Activated T-cell treated with anti-CD3 and anti-CD28 coated beads for 1 hour (primary cell): ENCODE measurements around the gene CTRB1.
"Not testable (repeated sequence)": the region's sequence is repeated elsewhere in the genome, so short reads cannot be mapped to it uniquely, and the experiment has no call there.

Experiments used
- DNase-seq: peaks from one replicate; pipeline ENCODE4 v3.0.0-alpha.2; 2020; ENCODE audit warnings: low read depth

CTRB1 gene

DNA sequence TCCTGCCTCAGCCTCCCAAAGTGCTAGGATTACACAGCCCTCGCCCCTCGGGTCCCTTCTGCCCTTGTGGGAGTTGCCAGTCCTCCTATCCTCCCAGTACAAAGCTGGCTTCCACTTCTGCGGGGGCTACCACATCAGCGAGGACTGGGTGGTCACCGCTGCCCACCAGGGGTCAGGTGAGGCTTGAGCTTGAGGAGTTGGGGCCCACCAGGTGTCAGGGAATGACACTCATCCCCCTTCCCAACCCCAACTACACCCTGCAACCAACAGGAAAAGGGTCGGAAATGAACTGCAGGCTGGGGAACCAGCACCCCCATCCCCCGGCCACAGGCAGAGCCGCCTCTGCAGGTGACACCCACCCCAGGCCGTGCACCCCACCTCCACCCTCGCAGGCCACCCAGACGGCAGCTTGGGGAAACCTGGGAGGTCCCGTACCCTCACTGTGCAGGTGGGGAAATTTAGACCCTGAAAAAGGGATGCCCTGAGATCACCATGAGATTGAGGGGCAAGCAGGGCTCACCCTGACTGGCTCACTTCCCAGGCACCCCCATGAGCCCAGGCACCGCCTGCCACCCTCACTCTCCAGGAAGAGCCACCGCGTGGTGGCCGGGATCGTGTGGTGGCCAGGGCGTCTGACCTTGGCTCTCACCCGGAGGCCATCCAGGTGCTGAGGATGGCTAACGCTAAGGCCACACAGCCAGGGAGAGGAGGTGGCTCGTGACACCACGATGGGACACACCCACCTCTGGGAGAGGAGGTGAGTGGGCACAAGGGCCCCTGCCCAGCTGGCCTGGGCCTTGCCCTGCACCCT lies 8.0 kb downstream of the CTRB1 start:
- DNase-seq, result no peak

DNA sequence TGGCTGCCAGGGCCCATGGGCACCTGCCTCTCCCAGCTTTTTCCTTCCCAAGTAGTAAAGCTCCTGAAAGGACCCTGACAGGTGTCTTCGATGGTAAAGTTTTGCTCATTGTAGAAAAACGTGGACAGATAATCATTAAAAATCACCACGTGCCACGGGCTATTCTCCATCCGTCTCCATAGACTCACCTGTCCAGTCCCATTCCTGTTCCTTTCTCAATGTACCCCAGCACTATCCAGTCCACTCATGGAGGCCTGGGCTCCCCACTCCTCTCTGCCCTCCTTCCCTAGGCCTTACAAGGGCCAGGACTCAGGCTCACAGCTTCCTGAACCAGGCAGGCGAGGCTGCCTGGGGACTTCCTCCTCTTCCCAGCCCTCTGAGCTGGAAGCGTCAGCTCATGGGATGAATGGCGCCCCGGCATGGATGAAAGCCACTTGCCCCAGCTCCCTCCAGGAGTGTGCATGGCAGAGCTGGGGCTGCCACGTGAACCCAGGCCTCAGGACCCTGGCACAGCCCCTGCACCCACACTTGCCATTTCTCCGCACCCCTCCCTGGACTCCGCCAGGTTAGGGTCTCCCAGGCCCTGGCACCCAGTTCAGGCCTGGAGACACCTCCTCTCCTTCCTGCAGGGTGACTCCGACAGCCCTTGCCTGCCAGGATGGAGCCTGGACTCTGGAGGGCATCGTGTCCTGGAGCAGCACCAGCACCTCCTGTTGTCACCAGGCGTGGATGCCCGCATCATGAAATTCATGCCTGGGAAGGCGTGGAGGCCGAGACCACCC lies 8.8 kb downstream of the CTRB1 start:
- DNase-seq, result no peak

DNA sequence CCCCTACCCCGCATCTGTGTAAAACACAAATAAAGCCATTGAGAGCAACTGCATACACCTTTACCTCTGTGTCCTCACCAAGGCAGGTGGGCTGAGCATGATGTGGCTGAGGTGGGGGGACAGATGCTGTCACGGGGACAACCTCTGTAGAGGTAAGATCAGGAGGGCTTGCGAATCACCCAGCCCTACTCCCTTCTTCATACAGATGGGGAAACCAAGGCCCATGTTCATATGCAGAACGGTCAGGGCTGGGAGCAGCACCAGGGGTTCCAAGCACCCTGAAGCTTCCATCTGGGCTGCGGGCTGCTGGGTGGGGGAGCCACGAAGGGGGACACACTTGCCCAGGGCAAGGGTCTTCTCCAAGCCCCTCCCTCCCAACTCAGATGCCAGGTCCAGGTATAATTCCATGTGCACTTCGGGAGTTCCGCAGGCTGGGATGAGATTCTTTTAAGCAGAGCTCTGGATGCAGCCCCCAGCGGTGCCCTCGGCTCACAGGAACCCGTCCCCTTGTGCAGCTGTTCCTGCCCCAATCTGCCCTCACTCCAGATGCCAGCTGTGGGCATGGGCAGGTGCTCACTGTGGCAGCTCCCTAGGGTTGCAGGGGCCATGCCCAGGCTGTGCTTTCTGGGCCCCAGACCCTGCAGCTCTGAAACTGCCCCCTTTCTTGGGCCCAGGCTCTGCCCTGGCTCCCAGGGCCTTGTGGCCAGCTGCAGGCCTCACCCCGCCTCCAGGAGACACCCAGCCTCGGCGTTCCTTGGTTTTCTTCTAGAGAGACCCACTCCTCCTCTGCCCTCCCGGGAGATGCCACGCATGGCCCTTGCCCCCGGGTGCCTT lies 9.6 kb downstream of the CTRB1 start:
- no peak for DNase-seq

DNA sequence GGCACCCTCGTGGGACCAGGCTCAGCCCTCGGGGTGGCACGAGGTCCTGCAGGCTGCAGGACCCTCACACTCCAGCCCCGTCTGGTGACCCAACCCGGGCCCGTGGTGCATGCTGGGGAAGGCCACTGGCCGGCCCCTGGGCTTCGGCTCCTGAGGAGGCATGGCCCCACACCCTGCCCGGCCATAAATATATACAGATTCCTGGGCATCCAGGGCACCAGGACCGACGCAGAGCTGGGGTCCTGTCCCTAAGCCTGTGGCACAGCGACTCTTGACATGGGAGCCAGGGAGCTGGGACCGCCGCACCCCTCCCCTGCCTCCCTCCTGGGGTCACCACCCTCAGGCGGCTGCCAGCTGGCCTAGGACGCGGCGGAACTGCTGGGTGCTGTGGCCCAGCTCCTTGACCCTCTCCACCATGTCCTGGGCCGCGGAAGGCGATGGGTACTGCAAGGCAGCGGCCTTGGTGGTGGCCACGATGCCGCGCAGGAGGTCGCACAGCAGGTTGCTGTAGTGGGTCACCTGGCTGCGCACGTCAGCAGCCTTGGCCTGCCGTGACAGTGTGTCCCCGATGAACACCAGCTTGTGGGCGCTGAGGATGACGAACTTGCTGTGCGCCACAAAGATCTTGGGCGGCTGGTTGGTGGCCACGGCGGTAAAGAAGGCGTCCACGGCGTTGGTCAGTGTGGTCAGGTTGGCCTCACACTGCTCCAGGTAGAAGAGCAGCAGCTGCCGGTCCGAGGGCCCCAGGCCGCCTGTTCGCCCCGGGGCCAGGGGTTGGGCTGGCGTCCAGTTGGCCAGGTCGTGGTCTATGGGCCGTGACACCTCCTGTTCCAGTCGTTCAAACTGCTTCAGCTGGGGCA lies 10.6 kb downstream of the CTRB1 start:
- no peak for DNase-seq

DNA sequence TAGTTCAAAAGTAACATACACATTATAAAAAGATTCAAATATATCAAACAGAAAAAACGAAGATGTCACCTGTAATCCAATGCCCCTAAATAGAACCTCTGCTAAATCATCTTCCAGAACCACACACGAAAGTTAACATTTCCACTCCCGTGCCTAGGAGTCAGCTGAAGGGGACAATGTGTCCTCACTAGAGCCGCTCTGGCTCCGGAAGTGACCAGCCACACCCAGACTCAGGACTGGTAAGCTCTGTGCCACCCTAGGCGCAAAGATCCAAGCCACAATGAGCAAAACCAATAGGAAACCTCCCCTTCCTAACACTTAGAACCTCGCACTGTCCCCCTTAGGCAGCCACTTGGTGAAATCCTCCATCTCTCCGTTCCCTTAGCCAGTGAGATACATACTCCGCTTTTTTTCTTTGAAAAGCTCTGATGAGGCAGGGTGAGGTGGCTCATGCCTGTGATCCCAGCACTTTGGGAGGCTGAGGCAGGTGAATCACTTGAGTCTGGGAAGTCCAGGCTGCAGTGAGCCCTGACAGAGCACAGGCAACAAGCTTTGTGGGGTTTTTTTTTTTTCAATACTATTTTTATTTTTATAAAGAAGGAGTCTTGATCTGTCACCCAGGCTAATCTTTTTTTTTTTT lies 11.8 kb downstream of the CTRB1 start:
- DNase-seq, result no peak

DNA sequence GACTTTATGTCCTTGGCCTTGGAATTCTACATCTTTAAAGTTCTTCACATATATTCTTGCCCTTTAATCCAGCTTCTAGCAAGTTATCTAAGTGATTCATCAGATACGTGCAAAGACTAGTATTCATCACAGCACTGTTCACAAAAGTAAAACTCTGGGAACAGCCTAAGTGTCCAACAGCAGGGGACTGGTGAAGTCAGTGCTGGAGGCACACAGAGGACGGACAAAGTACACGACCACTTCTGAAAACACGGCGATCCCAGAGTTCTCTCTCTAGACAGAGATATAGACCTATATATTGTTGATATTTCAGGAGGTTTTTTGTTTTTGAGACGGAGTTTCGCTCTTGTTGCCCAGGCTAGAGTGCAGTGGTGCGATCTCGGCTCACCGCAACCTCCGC lies 12.8 kb downstream of the CTRB1 start:
- no peak for DNase-seq

DNA sequence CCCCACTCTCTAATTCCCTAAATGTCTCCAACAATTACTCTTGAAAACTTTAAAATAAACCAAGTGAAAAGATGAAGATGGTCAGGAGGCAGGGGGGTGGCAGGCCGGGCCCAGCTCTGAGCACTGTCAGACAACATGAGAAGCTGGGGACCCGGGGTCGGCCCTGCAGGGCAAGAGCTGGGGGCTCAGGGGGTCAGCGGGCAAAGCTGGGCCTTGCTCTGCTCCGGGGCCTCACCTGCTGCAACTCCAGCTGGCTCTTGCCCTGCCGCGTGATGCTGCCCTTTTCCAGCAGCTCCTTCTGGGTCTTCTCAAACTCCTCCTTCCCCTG lies 14.8 kb downstream of the CTRB1 start:
- no peak for DNase-seq

DNA sequence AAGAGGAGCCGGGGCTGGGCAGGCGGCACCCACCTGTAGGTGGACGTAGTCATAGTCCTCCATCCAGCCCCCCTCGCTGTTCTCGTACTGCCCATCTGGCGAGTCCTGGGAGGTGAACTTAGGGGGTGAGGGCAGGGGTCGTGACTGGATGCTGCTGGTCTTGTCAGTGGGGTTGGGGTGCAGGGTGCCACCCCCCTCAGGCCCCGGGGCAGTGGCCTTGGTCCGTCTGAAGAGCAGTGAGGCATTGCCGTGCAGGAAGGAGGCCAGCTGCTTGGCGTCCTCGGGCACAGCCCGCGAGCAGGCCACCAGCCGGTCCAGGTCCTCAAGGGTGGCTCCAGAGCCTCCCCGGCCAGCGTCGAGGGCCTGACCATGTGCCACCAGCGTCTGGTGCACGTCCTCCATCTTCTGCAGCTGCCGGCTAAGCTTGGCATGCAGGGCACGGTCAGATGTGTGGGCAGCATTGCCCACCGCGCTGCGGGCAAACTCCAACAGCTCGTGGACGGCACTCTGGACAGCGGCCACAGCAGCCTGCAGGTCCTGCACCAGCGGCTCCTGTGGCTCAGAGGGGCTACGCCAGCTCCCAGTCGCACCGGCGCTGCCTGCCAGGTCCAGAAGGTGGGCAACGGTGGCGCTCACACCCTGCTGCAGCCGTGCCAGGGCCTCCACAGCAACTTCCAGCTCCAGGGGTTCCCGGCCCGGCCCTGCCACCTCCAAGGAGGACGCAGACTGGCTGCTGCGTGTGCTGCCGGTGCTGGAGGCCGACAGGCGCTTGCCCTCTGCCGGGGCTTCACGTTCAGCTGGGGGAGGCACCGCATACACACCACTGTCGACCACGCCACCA lies 16.3 kb downstream of the CTRB1 start:
- no peak for DNase-seq

DNA sequence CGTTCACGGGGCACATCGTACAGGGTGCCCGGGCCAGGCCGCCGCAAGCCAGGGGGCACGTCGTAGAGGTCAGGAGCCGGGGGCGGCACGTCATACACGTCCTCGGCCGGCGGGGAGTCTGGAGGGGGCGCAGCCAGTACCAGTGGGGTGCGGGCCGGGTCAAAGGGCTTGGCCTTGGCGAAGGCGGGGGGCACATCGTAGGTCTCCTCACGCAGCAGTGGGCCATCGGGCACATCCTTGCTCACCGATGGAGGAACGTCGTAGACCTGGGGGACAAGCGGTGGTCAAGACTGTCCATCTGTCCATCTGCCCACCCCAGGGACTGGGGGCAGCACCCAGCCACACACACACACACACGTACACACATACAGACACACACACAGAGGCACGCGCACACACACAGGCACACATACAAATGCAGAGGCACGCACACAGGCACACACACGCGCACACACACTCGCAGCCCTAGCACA lies 17.0 kb downstream of the CTRB1 start:
- no peak for DNase-seq

DNA sequence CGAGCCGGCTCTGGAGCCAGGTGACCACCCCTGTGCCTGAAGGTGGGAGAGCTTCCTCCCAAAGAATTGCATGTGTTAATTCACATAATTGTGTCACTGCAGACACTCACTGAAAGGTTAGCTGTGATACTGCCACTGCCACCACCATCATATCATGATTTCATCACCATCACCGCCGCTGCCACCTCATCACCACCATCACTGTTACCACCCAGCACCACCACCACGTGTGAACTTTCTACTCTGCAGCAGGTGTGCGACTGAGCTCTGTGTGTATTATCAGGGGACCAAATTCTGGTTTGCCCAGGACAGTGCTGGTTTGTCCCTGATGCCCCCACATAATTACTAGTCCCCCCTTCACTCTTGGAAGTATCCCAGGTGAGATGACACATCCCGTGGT lies 17.4 kb downstream of the CTRB1 start:
- DNase-seq, result no peak

DNA sequence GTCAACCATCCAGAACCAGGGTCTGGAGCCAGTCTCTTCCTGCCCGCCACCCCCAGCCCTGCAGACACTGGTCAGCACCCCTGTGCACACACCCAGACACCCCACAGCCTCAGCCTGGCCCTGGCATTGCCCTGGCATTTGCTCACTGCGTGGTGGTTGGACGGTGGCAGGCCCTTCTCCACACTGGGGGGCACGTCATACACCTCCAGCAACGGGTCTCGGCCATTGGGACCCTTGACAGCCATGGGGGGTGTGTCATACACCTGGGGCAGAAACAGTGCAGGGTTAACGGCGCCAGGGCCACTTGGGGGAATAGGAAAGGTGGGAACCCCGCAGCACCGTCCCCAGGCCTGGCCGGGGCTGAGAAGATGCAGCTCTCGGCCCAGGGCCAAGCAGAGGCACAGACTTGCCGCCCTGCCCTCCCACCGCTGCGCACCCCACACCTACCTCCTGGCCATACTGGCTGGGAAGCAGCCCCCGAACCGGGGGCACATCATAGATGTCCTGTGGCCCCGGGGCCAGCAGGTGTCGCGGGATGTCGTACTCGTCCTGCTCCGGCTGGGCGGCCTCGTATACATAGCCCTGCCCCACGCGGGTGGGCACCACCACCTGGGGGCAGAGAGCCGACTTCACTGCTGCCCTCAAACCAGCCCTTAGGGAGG lies 18.1 kb downstream of the CTRB1 start:
- DNase-seq, result no peak

DNA sequence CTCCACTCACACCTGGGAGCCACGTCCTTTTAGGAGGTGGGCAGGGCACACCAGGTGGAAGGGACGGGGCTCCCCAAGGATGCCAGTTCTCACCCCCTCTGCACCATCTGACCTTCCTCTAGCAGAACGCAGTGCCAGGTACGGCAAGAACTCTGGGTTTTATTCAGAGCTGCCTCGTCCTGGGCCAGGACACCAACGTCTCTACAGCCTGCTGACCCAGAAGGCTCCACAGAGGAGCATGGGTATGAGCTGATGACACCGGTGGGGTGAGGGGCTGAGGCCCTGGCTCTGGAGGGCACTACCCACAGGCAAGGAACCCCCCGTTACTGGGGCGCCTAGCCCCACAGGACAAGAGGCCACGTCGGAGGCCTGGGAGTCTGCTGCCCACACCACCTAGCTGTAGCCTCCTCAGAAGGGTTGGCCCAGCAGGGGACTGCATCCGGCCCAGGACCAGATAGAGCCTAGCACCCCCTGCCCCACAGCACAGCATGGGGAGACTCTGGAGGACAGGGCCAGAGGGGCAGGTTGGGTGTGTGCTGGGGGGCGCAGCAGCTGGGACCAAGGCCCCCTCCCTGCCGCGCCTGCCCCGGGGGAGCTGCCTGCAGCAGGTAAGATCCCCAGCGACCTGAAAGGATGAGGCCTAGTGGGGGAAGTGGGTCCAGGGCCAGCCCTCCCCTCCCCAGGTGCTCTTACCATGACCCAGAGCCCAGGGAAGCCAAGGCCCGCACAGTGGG lies 18.8 kb downstream of the CTRB1 start:
- DNase-seq, result no peak

DNA sequence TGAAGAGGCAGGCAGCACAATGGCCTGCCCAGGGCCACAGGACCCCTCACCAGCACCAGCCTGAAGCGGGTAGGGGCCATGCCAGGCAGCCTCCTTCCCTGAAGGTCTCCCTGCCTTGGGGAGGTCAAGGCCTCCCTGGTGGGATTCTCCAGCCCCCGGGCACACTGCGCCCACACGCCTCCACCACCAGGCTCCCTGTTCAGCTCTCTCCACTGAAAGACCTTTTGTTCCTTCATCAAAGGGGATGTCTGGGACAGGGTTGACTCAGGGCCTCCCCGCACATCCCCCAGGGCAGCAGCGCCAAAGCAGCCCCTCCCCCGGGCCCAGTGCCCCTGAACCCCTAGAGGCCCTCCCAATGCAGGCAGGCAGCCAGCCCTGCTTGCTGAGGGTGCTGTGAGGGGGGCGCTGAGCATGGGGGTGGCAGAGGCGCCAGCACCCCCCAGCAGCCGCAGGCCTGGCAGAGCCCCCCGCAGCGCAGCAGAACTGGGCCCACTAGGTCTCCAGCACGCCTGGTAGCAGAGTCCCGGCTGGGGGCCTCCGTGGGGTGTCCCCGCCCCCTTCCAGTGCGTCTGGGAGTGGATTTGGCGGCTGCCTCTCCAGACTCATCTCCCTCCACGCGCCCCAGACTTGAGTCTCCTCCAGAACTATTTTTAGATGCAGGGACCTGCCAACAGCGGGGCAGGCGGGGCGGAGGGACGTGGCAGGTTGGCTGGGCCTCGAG lies 19.5 kb downstream of the CTRB1 start:
- DNase-seq, result no peak

DNA sequence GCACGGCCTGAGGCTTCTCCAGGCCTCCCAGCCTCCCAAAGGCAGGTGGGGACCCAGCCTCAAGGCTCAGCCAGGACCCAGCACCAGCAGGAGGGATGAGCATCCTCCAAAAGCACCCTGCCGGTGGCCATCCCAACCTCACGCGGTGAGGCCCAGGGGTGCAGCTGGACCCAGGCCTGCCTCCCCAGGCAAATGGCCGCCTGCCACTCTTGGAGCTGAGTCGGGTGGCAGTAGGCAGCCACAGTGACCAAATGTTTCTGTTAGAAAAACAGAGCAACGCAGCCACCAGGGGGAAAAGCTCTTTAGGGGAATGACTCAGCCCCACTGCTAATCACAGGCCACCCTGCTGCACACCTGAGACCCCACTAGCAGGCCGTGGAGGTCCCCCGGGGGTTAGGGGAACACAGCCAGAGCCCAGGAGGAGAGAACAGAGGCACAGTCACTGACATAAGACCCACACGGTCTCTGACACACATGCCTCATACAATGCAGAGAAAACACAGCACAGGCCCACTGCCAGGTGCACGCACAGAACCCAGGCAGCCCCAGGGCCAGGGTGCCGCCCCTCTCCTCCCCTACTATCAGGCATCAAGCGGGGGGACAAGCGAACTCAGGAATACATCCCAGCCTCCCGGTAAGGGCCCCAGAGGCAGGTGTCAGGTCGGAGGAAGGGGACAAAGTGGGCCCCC lies 20.2 kb downstream of the CTRB1 start:
- DNase-seq, result no peak

DNA sequence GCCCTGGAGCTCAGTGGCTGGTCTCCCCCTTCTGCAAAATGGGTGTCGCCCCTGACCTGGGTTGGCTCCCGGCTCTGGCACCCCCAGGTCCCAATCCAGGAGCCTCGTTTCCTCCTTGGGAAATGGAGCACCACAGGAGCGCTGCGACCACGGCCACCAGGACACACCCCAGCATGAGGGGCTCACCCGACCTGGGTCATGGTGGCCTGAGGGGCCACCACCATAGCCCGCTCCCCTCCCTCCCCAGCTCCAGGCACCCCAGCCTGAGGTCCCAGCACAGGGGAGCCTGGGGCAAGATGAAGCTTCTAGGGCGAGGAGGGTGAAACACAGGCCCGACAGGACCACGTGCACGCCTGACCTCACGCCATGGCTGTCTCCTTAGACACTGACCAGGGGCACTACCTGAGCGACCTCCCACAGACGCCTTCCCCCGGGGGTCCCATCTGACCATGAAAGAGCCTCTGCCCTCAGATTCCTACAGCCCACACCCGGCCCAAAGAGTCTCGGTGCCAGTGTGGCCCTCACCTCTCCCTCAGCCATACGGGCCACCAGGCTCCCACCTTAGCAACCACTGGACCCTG lies 20.8 kb downstream of the CTRB1 start:
- no peak for DNase-seq

DNA sequence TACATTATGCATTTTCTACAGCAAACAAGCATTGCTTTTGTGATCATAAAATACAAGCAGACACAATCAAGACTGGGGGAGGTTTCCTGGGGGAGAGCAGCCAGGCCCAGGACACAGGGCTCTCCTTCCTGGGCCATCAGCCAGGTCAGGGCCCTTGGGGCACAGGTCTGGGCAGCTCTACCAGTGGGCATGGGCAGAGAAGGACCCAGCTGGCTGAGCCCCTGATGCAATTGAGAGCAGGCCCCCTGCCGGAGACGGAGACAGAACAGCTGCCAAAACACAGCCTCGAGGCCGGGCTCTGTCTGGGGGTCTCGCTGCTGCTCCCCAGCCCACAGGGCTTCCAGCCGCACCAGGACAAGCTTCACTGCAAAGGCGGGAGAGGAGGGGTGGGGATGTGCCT lies 21.8 kb downstream of the CTRB1 start:
- DNase-seq, result not testable (repeated sequence)

DNA sequence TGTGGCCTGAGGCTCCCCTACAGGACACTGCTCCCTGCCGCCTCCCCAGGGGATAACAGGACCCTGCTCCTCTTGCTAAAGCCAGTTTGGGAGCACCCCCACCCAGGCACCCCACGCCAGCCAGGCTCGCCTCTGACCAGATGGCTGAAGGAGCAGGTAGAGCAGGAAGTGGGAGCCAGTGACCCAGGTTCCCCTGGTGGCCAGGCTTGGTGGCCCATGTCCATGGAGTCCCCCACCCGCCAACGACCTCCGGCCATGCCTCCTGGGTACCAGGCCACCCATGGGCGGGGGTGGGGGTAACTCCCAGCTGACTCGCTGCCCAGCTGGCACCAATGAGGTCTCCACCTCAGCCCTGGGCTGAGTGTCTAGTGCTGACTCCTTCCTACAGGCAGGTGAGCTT lies 22.6 kb downstream of the CTRB1 start:
- DNase-seq, result no peak
